Spleen (tissue), 11 donors: ENCODE measurements around the gene BCL2. TPM values are rescaled to one million over a fixed set of nuclear protein-coding genes. Genes with fewer than 3 reads are reported as not detected.
A peak's percentile ranks its signal among the peaks of the same experiment; 100 is the strongest.

Experiments used
- DNase-seq: peaks from one replicate; pipeline ENCODE4 v3.0.0-alpha.2; 2020
- H3K27ac ChIP-seq, 8 donors: fragments of 200-600 bp; sonication (generic) in 7 of 8; 1 replicate in 4 of 8; 2 replicates in 4 of 8; pipeline versions ENCODE4 v1.5.0 to v1.8.0; 2016 to 2021; ENCODE audit warnings: inconsistent platforms in 4 of 8, mild to moderate bottlenecking in 4 of 8, moderate library complexity in 1 of 8
- H3K27me3 ChIP-seq, 7 donors: fragments of 200-600 bp; sonication (generic) in 6 of 7; replicated peaks in 1 of 7; 1 replicate in 4 of 7; 2 replicates in 3 of 7; pipeline versions ENCODE4 v1.5.0 to v1.8.0; 2016 to 2021; ENCODE audit warnings: inconsistent platforms in 3 of 7, mild to moderate bottlenecking in 1 of 7
- H3K36me3 ChIP-seq, 6 donors: fragments of 200-600 bp; sonication (generic) in 5 of 6; 1 replicate in 4 of 6; 2 replicates in 2 of 6; pipeline versions ENCODE4 v1.5.0 to v1.8.0; 2016 to 2021; ENCODE audit warnings: inconsistent platforms in 2 of 6
- H3K4me1 ChIP-seq, 6 donors: fragments of 200-600 bp; sonication (generic) in 5 of 6; 1 replicate in 3 of 6; 2 replicates in 3 of 6; pipeline versions ENCODE4 v1.5.0 to v1.8.0; 2016 to 2021; ENCODE audit warnings: inconsistent platforms in 3 of 6
- H3K4me3 ChIP-seq, 8 donors: fragments of 200-600 bp; sonication (generic) in 7 of 8; 1 replicate in 4 of 8; 2 replicates in 4 of 8; pipeline versions ENCODE4 v1.5.0 to v1.8.0; 2016 to 2021; ENCODE audit warnings: inconsistent platforms in 4 of 8, mild to moderate bottlenecking in 4 of 8, moderate library complexity in 2 of 8
- H3K9me3 ChIP-seq, 8 donors: fragments of 200-600 bp; sonication (generic) in 7 of 8; 1 replicate in 4 of 8; 2 replicates in 4 of 8; pipeline versions ENCODE4 v1.5.0 to v1.8.0; 2016 to 2021; ENCODE audit warnings: inconsistent platforms in 4 of 8
- CTCF ChIP-seq, 11 experiments: fragments of 200-600 bp in 7 of 11; fragments of 450-650 bp in 4 of 11; sonication (generic) in 4 of 11; IDR thresholded peaks in 8 of 11; conservative IDR thresholded peaks in 3 of 11; 1 replicate in 7 of 11; 2 replicates in 4 of 11; pipeline versions ENCODE4 v1.4.0 to v1.8.0; 2016 to 2021; ENCODE audit warnings: antibody characterized with exemption in 11 of 11, inconsistent platforms in 4 of 11, mild to moderate bottlenecking in 1 of 11
- POLR2A ChIP-seq, 3 donors: fragments of 450-650 bp; IDR thresholded peaks; one replicate each; pipeline ENCODE4 v1.5.1; 2017; ENCODE audit warnings: antibody characterized with exemption in 3 of 3, mild to moderate bottlenecking in 1 of 3
- POLR2AphosphoS5 ChIP-seq, 3 donors: sonication (generic); formaldehyde crosslinking; IDR thresholded peaks; one replicate each; pipeline ENCODE4 v1.5.1; 2017; ENCODE audit warnings: antibody characterized with exemption in 3 of 3
- WGBS, 5 donors: extraction: QIAGEN DNeasy Blood & Tissue Kit in 3 of 5; methylation state at CpG; one replicate each; pipeline versions ENCODE4 v1.1.5 to v1.1.7; 2013 to 2018; 5-methylcytosine and 5-hydroxymethylcytosine counted together
- intact Hi-C: fragments of 100-400 bp; cut with DNase I; formaldehyde crosslinking; loops from one replicate; pipeline ENCODE4 v1.15.0; 2023; ENCODE audit warnings: low total_unique reads
- polyA plus RNA-seq, 3 donors: library from polyadenylated mRNA; stranded (reverse); fragments of 200-250 nt; gene quantifications; one replicate each; pipeline ENCODE4 v1.2.1, GENCODE V29; 2013
- total RNA-seq, 7 donors: library from RNA; depleted of rRNA in 3 of 7; stranded (reverse); fragments of >200 nt in 3 of 7; fragmentation: NEBNext Ultra II Directional in 4 of 7; extraction: Animal tissue kit (Norgen Biotek cat#: 25700) in 4 of 7; gene quantifications; one replicate each; pipeline versions ENCODE4 v1.1.0 to v1.2.1, GENCODE V29; 2016 to 2021
- donor health status: healthy with polysubstance abuse.
- donor health status: DM: no; HTN: no; CAD: no; lungs with moderate emphysema.
- donor health status: DM: no; HTN: no; CAD: no.
- donor health status: Bipolar disorder and iron deficiency.
- donor health status: healthy.
- donor health status: DM: no; HTN: no; CAD: no.
- donor health status: DM: yes; HTN: yes; CAD: no.

Gene BCL2
- total and polyA plus RNA-seq, 10 donors: 9.6 to 112 (median 69.1) TPM

- intact Hi-C loops: no loop called here
- Histone ChIP-seq H3K27ac (no peak overlapping the region), H3K4me3 (no peak overlapping the region), H3K36me3 (peaks cover 0 to 4% (median 0%) of the 10 kb centered on the region in 6 donors), H3K4me1 (peaks cover 3 to 74% (median 38%) of the 10 kb centered on the region in 6 donors), H3K27me3 (no peaks in the 10 kb centered on the region), H3K9me3 (no peaks in the 10 kb centered on the region)
- 90 to 96% (median 94%) methylated on average over 7 to 9 of the region's 9 CpGs for WGBS, 5 donors
- no peak for TF ChIP-seq POLR2A (IDR thresholded peaks at IDR 0.05)
- no peak for TF ChIP-seq CTCF (IDR thresholded peaks at IDR 0.05 in 8 of 11, conservative IDR thresholded peaks at IDR 0.05 in 3 of 11)
- no peak for TF ChIP-seq POLR2AphosphoS5 (IDR thresholded peaks at IDR 0.05)
- DNase-seq: no peak
These were observed 54.7 kb downstream of the BCL2 start for GRCh38 chr18:63264871-63265270.

GRCh38 chr18:63263444-63263843 is 56.1 kb downstream of the BCL2 start:
- peaks cover 3 to 76% (median 41%) of the 10 kb centered on the region in 6 donors for H3K4me1 ChIP-seq
- no peaks in the 10 kb centered on the region for H3K9me3 ChIP-seq
- DNase-seq: no peak
- H3K27ac ChIP-seq: peak overlapping the region in 1 of 8 donors; percentile 17
- H3K4me3 ChIP-seq: no peak overlapping the region
- 78 to 87% (median 80%) methylated on average over 2 of the region's 2 CpGs for WGBS, 5 donors
- TF ChIP-seq POLR2AphosphoS5 (IDR thresholded peaks at IDR 0.05): no peak
- TF ChIP-seq POLR2A (IDR thresholded peaks at IDR 0.05): no peak
- TF ChIP-seq CTCF (IDR thresholded peaks at IDR 0.05 in 8 of 11, conservative IDR thresholded peaks at IDR 0.05 in 3 of 11): no peak
- no peaks in the 10 kb centered on the region for H3K27me3 ChIP-seq
- H3K36me3 ChIP-seq: peaks cover 0 to 15% (median 0%) of the 10 kb centered on the region in 6 donors
- intact Hi-C loops: no loop called here

- Histone ChIP-seq H3K4me3 (no peak overlapping the region), H3K36me3 (peaks cover 0 to 19% (median 0%) of the 10 kb centered on the region in 6 donors), H3K9me3 (no peaks in the 10 kb centered on the region), H3K27ac (peak overlapping the region in 4 of 8 donors; percentile 15 to 66 (median 26)), H3K27me3 (no peaks in the 10 kb centered on the region), H3K4me1 (peaks cover 3 to 76% (median 35%) of the 10 kb centered on the region in 6 donors)
- WGBS, 5 donors: 61 to 76% (median 71%) methylated on average over 12 of the region's 12 CpGs
- DNase-seq: no peak
- no peak for TF ChIP-seq CTCF (IDR thresholded peaks at IDR 0.05 in 8 of 11, conservative IDR thresholded peaks at IDR 0.05 in 3 of 11)
- TF ChIP-seq POLR2AphosphoS5 (IDR thresholded peaks at IDR 0.05): no peak
- TF ChIP-seq POLR2A (IDR thresholded peaks at IDR 0.05): no peak
- intact Hi-C loops: no loop called here
These were observed 56.9 kb downstream of the BCL2 start for GRCh38 chr18:63262369-63263335.

DNA sequence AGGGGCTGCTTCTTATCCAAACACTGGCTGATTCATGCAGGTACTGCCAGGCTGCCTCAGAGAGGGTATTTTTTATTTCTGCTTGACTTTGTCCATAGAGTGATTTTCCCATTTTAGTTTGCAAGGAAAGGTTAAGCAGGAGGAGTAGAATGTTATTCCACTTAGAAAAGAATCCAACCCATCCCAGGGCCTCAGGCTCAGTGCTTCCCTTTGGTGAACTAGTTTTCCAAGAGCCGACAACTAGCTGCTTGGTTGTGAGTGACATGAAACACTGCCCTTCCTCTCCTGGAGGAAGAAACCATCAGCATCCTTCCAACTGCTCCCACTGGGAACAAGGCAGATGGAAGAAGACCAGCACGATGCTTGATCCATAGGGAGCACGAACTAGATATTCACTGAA is 58.5 kb downstream of the BCL2 start:
- 87 to 92% (median 92%) methylated on average over 3 of the region's 3 CpGs for WGBS, 5 donors
- peaks cover 0 to 74% (median 21%) of the 10 kb centered on the region in 6 donors for H3K4me1 ChIP-seq
- H3K36me3 ChIP-seq: peaks cover 0 to 19% (median 0%) of the 10 kb centered on the region in 6 donors
- H3K27ac ChIP-seq: no peak overlapping the region
- H3K4me3 ChIP-seq: no peak overlapping the region
- TF ChIP-seq CTCF (IDR thresholded peaks at IDR 0.05 in 8 of 11, conservative IDR thresholded peaks at IDR 0.05 in 3 of 11) (no peak), POLR2A (IDR thresholded peaks at IDR 0.05) (no peak), POLR2AphosphoS5 (IDR thresholded peaks at IDR 0.05) (no peak)
- intact Hi-C loops: no loop called here
- no peaks in the 10 kb centered on the region for H3K27me3 ChIP-seq
- DNase-seq: no peak
- no peaks in the 10 kb centered on the region for H3K9me3 ChIP-seq
